ENCODE results near the gene FAM193B. TPM values are rescaled to one million over a fixed set of nuclear protein-coding genes. Genes with fewer than 3 reads are reported as not detected.
A peak's percentile ranks its signal among the peaks of the same experiment; 100 is the strongest.

FAM193B gene
- total RNA-seq, 1 experiment from 2014 or later, result 41.1 TPM

- Histone ChIP-seq H4K20me1 (ENCODE audit: low read length) (no peaks in the 10 kb centered on the region), H3K9me3 (ENCODE audit: low read length) (no peaks in the 10 kb centered on the region)
- BruUV-seq (replicated peaks), result no TSS peak
Observed at GRCh38 chr5:177482359-177482795, 72.0 kb downstream of the FAM193B start.

GRCh38 chr5:177479774-177480173 is 74.6 kb downstream of the FAM193B start:
- no peak for ATAC-seq
- Histone ChIP-seq H3K9me3 (ENCODE audit: low read length) (no peaks in the 10 kb centered on the region), H3K27ac (ENCODE audit: low read length) (no peak overlapping the region), H3K4me1 (ENCODE audit: insufficient read depth, low read length) (no peaks in the 10 kb centered on the region), H2AFZ (ENCODE audit: low read length) (no peak overlapping the region), H3F3A (ENCODE audit: low read length, unreplicated experiment) (peaks cover 3% of the 10 kb centered on the region), H3K4me2 (ENCODE audit: low read length) (no peak overlapping the region), H3K9ac (ENCODE audit: low read length) (no peak overlapping the region), H3K9me2 (replicated peaks; ENCODE audit: low read length) (no peaks in the 10 kb centered on the region), H3K4me3 (ENCODE audit: low read length) (no peak overlapping the region), H4K20me1 (ENCODE audit: low read length) (no peaks in the 10 kb centered on the region), H3K36me3 (ENCODE audit: low read depth, low read length) (no peaks in the 10 kb centered on the region; the same call in 1 of the 2 replicates), H3K27me3 (ENCODE audit: low read length) (no peaks in the 10 kb centered on the region), H3K79me2 (ENCODE audit: low read length) (no peaks in the 10 kb centered on the region)
- BruUV-seq (replicated peaks), result no TSS peak
- ChIA-PET POLR2A (ENCODE audit: unreplicated experiment) (no interaction called here), CTCF (no interaction called here)
- TF ChIP-seq CTCF (conservative IDR thresholded peaks at IDR 0.05; ENCODE audit: low read depth, low read length) (no peak), EZH2 (IDR thresholded peaks at IDR 0.05; ENCODE audit: low read length, unreplicated experiment) (no peak), EZH2phosphoT487 (IDR thresholded peaks at IDR 0.05; ENCODE audit: borderline replicate concordance, low read length) (no peak)
- peak; percentile 1 for DNase-seq
- intact Hi-C loops (cut with micrococcal nuclease), result no loop called here

More at GRCh38 chr5:177482359-177482795, 72.0 kb downstream of the FAM193B start:
- peaks cover 3% of the 10 kb centered on the region for H3F3A ChIP-seq (ENCODE audit: low read length, unreplicated experiment)
- no peaks in the 10 kb centered on the region for H3K27me3 ChIP-seq (ENCODE audit: low read length)
- no peaks in the 10 kb centered on the region for H3K4me1 ChIP-seq (ENCODE audit: insufficient read depth, low read length)
- ATAC-seq, result 0 out of 2 replicates have a peak, but pooled peaks have one; percentile 8
- H3K9me2 ChIP-seq (replicated peaks; ENCODE audit: low read length), result no peaks in the 10 kb centered on the region
- no peak overlapping the region for H3K4me3 ChIP-seq (ENCODE audit: low read length)
- TF ChIP-seq CTCF (conservative IDR thresholded peaks at IDR 0.05; ENCODE audit: low read depth, low read length), result no peak
- no peak for TF ChIP-seq EZH2phosphoT487 (IDR thresholded peaks at IDR 0.05; ENCODE audit: borderline replicate concordance, low read length)
- TF ChIP-seq EZH2 (IDR thresholded peaks at IDR 0.05; ENCODE audit: low read length, unreplicated experiment), result no peak
- H3K9ac ChIP-seq (ENCODE audit: low read length), result no peak overlapping the region
- H3K36me3 ChIP-seq (ENCODE audit: low read depth, low read length), result peaks cover 5% of the 10 kb centered on the region
- no peak overlapping the region for H2AFZ ChIP-seq (ENCODE audit: low read length)
- POLR2A ChIA-PET (ENCODE audit: unreplicated experiment), result no interaction called here
- no peaks in the 10 kb centered on the region for H3K79me2 ChIP-seq (ENCODE audit: low read length)
- no peak overlapping the region for H3K27ac ChIP-seq (ENCODE audit: low read length)
- no peak for DNase-seq
- H3K4me2 ChIP-seq (ENCODE audit: low read length), result no peak overlapping the region
- intact Hi-C loops (cut with micrococcal nuclease), result no loop called here
- CTCF ChIA-PET, result no interaction called here

GRCh38 chr5:177478711-177479646 is 75.4 kb downstream of the FAM193B start:
- no peaks in the 10 kb centered on the region; the same call in 1 of the 2 replicates for H3K36me3 ChIP-seq (ENCODE audit: low read depth, low read length)
- H3K9ac ChIP-seq (ENCODE audit: low read length), result no peak overlapping the region
- H3F3A ChIP-seq (ENCODE audit: low read length, unreplicated experiment), result peaks cover 3% of the 10 kb centered on the region
- BruUV-seq (replicated peaks), result no TSS peak
- no peak overlapping the region for H2AFZ ChIP-seq (ENCODE audit: low read length)
- H3K27ac ChIP-seq (ENCODE audit: low read length), result no peak overlapping the region
- ChIA-PET POLR2A (ENCODE audit: unreplicated experiment) (no interaction called here), CTCF (no interaction called here)
- intact Hi-C loops (cut with micrococcal nuclease), result no loop called here
- H3K9me2 ChIP-seq (replicated peaks; ENCODE audit: low read length), result no peaks in the 10 kb centered on the region
- H3K27me3 ChIP-seq (ENCODE audit: low read length), result no peaks in the 10 kb centered on the region
- no peaks in the 10 kb centered on the region for H3K4me1 ChIP-seq (ENCODE audit: insufficient read depth, low read length)
- no peaks in the 10 kb centered on the region for H3K9me3 ChIP-seq (ENCODE audit: low read length)
- H3K4me2 ChIP-seq (ENCODE audit: low read length), result no peak overlapping the region
- no peak overlapping the region for H3K4me3 ChIP-seq (ENCODE audit: low read length)
- TF ChIP-seq EZH2phosphoT487 (IDR thresholded peaks at IDR 0.05; ENCODE audit: borderline replicate concordance, low read length) (no peak), EZH2 (IDR thresholded peaks at IDR 0.05; ENCODE audit: low read length, unreplicated experiment) (no peak), CTCF (conservative IDR thresholded peaks at IDR 0.05; ENCODE audit: low read depth, low read length) (no peak)
- H3K79me2 ChIP-seq (ENCODE audit: low read length), result no peaks in the 10 kb centered on the region
- H4K20me1 ChIP-seq (ENCODE audit: low read length), result no peaks in the 10 kb centered on the region
- ATAC-seq, result no peak
- DNase-seq, result no peak

Data from PC-3 (cell line).